HG03196 (cell line): Measurements from ENCODE around the gene TNK2.

Experiments
- ATAC-seq: cut with Tn5 transposase; IDR thresholded peaks from one replicate; pipeline ENCODE4 v1.9.1; 2021; ENCODE audit not compliant: unreplicated experiment

The TNK2 gene

DNA sequence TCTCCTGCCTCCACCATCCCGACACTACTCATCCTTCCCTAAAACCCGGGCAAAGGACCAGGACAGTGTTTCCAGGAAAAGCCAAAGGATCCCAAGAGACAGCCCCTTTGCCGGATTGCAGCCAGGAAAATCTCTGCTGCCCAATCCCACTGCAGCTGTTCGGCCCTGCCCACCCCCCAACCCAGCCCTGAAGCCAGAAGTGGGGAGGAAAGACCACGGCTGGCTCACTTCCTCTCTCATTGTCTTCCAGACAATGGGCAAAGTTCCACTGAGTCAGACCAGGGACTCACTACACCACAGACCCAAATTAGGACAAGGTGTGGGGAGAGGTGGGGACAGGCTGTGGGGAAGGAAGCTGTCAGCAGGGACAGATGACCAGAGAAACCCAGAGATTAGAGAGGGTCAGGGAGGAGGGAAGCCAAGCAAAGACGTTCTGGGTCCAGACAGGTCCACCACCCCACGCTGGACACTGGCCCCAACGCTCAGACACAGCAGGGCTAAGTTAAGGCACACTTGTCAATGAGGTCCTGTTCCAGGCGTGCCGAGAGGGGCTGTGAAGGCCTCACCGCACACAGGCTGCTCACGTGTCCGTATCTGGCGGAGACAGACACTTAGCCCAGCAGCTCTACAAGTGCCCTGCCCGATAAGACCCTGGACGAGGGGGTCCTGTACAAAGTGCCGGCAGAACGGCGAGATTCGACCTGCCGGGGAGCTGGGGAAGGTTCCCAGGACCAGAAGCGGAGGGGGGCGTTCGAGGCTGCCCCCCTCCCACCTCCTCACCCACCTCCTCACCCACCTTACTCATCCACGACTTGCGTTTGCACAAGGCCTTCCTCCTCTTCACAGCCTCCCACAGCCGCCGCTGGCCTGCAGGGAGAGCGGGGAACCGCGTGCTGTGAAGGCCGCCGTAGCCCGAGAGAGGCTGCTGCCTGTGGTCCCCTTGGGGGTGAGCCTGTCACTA lies 21.9 kb downstream of the TNK2 start:
- no peak for ATAC-seq

DNA sequence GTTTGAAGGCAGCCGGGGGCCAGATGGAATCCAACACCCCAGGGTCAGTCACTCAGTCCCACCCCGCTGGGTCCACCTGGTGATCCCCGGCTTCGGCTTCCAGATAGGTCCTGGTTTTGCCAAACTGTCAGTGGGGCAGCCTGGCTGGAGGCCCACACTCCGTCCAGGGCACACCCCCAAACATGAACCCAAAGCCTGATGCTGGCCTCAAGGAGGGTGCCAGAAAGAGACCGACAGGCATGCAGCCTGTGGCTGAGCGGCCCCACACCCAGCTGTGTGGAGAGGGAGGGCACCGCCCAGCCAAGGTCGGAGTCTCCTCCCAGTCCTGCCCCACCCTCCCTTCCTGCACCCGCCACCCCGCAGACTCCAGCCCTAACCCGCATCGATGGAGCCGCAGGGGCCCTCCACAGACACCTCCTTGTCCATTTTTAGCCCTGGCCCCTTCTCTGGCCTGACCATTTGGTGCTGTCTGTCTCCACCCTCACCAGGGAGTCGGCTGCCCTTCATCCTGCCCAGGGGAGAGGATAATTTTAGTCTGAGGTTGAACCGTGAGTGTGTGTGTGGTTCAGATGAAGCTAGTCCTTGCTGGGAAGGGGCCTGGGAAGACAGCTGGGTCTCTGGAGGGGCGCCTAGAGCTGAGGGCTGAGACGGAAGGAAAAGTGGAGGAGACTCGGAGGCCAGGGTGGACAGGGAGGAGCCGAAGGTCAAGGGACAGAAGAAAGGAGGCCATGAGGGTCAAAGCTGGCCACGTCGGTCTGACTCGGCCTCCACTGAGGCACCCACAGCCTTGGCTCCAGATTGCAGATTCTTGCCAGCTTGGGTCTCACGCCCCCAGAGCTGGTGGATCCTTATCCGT lies 23.1 kb downstream of the TNK2 start:
- ATAC-seq = no peak

DNA sequence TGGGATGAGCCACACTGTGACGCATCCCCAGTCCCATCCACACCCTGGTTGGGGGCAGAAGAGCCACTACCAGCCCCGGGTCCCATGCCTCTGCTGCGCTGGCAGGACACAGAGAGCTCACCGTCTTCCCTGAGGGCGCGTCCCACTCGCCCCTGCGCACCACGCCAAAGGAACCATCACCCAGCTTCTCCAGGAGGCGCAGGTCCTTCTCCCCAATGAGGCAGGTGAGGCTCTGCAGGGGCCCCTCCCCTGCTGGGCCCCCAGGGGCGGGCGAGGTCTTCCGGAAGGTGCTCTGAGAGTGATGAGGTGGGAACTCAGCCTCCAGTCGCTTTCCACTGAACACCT lies 23.7 kb downstream of the TNK2 start:
- no peak for ATAC-seq

DNA sequence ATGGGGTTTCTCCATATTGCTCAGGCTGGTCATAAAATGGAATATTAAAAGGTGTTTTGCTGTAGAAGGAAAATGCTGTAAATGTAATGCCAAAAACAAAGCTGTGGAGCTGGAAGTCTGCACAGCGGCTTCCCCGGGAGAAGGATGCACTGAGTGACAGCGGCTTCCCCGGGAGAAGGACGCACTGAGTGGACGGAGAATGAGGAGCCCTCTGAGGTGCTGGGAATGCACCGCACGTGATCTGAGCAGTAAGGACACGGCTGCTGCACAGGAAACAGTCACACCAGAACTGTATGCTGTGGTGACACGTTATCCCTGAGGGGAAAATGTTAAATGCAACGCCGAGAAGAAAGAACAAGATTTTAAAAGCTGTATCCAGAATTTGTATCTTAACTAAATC lies 24.6 kb downstream of the TNK2 start:
- no peak for ATAC-seq

DNA sequence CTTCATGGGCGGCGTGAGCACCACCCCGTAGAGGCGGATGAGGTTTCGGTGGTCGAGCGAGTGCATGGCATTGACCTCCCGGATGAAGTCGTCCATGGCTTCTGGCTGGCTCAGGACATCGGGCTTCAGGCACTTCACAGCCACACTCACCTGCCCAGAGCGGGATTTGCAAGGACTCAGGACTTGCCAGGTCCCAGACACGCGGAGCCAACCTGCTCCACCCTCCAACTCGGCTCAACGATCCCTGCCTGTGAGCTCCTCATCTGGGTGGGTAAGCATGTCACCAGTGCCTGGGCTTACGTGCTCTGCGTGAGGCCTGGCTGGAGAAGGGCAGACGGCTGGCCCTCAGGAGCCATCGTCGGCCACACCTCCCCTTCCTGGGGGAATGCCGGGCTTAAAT lies 25.2 kb downstream of the TNK2 start:
- no peak for ATAC-seq

DNA sequence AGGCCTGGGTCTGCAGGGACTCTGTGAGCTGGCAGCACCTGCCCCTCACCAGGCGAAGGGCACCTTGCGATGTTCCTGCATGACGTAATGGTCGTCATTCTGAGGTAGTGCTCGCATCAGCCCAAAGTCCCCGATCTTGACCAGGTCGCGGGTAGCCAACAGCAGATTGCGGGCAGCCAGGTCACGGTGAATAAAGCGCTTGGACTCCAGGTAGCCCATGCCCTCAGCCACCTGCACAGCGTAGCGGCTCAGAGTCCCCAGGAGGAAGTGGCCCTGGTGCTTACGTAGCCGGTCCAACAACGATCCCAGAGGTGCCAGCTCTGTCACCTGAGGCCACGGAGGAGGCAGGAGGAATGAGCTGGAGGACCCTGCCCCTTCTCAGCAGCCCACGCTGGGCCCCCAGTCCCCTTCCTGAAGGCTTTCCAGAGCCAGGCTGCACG lies 26.3 kb downstream of the TNK2 start:
- no peak for ATAC-seq

DNA sequence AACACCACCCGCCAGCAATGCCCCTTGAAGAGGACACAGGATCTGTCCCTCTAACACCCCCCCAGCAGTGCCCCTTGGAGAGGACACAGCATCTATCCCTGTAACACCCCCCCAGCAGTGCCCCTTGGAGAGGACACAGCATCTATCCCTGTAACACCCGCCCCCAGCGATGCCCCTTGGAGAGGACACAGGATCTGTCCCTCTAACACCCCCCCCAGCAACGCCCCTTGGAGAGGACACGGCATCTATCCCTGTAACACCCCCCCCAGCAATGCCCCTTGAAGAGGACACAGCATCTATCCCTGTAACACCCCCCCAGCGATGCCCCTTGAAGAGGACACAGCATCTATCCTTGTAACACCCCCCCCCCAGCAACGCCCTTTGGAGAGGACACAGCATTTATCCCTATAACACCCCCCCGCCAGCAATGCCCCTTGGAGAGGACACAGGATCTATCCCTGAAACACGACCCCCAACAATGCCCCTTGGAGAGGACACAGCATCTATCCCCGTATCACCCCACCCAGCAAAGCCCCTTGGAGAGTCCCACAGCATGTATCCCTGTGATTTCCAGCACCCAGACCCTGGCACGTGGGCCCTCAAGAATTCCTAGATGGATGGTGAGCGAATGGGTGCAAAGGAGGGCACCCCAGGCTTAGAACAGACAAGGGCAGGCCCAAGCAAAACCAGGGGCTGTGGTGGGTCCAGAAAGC lies 26.9 kb downstream of the TNK2 start:
- ATAC-seq = no peak

DNA sequence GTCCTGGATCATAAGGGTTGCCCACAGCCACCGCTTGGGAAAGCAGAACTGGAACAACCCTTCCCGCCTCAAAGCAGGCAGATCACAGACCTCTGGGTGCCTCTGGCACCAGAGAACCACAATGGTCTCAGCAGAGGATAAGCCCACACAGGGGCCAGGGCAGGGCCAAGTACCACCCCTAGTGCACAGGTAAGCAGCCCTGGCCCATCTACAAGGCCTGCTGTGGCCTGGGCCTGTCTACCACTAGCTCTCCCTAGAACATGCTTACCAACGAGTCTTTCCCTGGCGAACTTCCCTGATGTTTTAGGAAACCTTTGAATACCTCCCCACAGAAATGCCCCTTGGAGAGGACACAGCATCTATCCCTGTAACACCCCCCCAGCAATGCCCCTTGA lies 28.3 kb downstream of the TNK2 start:
- ATAC-seq = no peak

DNA sequence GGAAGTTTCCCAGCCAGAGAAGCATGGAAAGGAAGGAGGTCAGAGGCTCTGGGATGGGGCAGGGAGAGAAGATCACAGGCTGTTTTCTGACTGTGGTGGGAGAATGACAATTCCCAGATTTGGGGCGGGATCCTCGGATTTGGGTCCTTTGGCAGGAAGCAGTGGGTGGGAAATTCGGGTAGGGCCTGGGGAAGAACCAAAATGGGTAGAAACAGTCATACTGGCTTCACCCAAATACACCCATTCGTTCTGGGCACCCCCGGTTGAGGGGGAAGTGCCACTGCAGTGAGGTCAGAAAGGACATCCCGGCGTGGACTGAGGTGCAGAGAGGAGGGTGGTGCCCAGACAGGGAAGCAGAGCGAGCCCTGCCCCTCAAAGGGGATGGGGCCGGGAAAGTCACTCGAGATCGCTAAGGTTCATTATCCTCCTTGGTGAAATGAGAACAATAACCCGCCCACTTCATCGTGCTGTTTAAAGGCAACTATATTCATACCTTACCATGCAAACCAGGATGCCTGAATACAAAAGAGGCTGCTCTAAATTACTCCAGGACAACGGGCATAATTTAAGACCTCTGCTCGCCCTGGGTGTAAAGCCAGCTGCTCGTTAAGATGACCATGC lies 28.8 kb downstream of the TNK2 start:
- no peak for ATAC-seq

DNA sequence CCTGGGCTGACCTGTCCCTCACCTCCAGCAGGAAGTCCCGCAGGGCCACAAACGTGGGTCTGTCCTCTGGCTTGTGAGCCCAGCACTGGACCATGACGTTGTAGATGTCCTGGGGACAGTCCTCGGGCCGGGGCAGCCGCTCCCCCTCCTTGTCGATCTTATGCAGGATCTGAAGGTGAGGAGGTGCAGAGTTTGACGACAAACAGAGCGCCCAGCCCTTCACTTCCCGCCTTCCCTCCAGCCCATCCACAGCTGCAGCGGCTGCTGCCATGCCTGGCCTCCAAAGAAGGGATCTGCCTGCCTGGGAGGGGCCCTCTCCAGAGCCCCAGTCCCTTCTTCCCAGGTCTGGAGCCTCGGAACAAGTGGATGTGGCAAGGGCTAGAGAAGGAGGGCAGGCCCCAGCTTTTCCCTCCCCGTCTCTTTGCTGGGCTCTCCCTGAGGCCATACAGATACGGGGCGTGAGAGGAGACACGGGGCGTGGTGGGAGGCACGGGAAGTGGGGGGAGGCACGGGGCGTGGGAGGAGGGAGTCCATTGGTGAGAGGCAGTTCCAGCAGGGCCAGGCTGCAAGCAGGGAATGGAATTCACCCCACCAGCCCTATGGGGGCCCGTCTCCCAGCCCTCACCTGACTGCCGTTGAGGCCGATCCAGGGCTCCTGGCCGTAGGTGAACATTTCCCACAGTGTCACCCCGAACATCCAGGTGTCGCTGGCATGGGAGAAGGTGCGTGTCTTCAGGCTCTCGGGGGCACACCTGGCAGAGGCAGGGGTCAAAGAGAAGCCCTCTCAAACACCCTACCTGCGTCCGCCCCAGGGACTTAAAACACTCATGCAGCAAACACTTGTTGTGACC lies 29.7 kb downstream of the TNK2 start:
- no peak for ATAC-seq

DNA sequence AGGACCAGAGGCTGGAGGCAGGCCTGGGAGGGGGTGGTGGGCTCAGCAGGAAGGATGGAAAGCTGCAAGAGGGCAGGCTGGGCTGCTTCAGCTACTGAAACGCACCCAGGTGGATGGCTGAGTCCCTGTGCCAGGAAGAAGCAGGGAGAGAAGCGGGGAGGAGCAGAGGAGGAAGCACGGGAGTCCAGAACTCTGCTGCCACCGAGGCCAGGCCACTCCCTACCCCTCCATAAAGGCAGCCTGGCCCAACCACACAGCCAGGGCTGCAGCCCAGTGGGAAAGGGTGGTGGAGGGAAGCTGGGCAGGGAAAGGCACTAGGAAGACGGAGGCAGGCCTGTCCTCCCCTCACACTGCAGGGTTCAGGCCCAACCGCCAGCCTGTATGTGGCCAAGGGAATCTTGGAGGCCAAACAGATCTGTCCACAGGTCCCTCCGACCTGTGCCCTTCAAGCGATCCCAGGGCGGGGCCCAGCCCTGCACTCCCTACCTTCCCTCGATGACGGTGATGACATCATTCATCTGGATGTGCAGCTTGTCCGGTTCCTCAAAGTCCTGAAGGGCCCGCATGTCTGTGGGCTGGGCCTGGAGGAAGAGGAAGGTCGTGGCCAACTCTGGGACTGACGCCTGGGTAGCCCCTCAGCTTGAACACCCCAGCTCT lies 30.5 kb downstream of the TNK2 start:
- ATAC-seq = no peak

DNA sequence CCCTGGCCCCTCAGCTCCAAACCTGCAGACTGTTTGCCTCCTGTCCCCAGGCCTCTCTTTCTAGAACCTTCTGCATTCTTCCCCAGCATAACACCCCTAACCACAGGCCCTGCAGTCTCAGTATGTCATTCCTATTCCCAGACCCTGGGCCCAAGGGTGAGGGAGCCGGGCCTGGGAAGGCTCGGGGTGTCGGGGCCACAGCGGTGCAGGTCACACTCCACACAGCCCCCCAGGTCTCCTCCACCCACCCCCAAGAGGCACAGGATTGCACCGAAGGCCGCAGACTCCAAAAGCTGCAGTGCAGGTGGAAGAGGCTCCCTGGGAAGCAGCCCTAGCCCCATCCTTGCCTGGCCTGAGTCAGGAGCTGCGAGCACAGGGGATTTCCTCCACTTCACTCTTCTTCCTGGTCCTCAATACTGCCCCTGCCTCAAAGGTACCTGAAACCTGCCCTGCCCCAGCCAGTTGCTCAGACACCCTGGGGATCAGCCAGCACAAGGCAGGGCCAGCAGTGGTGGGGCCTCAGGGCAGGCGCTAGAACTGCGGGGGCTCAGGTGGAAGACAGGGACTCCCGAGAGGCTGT lies 31.1 kb downstream of the TNK2 start:
- ATAC-seq = no peak

DNA sequence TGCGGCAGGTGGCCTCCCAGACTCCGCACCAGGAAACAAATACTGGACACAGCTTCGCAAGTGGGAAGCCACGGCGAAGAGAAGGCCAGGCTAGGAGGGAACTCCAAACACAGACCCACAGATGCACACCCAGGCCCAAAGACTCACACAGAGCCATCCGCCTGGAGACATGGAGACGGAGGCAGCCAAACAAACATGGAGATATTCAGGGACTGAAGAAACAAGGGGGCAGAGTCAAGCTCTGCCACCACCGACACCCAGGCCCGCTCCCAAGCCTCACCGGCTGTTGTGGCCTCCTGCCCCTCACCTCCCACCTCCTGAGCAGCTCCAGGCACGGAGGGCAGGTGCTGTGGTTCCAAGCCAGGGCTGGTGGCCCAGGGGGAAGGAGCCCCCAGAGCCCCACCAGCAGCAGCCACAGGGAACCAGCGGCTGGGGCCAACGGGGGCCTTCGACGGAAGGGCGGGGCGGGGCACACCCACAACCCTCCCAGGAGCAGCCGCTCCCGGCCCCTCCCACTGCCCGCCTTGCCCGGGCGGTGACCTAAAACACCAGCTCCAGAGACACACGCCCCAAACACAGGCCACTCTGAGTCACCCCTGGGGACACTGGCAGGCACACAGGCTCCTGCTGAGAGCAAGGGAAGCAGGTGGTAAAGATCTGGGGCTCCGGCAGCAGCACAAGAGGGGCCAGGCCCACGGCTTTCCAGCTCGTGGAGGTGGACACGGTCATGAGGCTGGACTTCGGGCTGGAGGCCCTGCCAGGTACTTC lies 31.9 kb downstream of the TNK2 start:
- no peak for ATAC-seq

DNA sequence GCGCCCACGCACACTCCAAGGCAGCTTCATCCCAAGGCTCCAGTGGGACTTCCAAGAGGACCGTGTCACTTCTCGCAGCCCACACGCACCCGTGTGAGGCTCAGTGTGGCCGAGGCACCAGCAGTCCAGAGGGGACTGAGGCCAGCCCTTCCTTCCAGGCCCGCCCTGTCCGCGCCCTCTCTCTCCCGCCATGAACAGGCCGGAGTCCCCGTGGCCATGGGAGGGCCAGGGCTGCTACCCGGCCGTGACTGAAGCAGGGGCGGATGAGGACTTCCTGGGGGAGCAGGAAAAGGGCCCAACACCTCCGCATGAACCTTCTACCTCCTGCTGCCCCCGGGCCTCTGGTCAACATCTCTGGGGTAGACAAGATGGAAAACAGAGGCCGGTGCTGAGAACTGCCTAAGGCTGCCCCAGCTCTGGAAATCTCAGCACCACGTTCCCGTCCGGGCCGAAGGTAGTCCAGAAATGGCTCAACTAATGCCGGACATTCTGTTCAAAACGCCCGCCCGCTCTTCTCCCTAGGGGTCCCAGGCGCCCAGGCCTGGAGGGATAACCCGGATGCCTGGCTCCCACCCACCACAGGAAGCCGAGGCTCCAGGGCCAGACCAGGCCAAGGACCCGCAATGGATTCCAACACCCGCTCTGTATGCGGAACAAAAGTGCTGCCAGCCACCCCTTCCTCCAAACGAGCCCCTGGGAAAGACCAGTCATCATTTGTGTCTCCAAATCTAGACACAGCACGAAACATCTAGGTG lies 32.7 kb downstream of the TNK2 start:
- ATAC-seq = no peak

DNA sequence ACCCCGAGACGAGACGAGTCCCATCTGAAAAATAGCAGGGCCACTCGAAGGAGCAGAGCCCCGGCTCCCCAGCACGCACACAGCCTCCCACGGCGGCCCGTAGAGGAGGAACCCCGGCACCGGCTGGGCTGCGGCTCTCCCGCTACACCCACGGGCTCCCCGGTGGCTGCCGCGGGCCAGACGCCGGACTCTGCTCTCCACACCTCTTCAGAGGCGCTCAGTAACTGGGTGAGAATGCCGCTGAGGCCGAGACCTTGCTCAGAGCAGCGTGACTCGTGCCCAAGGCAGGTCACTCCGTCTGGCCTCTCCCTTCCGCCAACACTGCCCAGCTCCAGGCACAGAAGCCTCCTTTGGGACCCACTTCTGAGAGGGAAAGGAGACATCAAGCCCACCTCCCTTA lies 34.4 kb downstream of the TNK2 start:
- no peak for ATAC-seq

DNA sequence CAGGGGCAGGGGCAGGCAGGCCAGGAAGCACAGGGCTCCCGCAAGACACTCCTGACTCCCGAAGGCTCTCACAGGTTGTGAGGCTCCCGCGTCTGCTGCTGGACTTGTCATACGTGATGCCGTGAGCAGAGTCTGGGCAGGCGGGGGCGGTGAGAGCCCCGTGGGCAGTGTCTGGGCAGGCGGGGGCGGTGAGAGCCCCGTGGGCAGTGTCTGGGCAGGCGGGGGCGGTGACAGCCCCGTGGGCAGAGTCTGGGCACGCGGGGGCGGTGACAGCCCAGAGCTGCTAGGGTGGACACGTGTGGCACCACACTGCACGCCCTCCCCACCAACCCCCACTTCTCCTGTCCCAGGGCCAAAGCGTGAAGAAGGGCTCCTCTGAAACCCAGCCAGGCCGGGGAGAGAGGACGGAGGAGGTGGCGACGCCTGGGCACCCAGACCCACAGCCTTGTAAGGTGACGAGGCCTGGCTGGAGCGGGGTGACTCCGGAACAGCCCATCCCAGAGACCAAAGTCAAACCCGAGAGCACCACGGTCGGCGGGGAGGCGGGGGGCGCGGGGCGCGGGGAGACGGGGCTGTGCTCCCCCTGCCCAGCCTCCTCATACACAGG lies 35.0 kb downstream of the TNK2 start:
- ATAC-seq = no peak

DNA sequence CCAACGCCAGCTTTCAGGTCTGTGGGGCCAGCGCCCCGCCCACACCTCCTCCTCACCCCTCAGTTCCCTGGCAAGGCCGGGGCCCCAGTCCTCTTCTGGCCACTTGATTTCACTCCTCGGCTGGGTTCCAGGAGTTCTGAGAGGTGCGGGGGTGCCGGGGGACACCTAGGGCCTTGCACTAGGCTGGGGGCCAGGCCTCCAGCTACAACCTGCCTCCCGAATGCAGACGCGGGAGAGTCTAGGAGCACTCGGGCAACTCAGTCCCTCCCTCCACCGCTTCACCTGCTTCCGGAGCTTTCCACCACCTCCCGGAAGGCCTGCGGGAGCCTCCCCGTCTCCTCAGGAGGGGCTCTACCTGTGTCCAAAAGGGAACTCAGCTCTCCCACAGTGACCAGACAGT lies 35.6 kb downstream of the TNK2 start:
- no peak for ATAC-seq
